HG02943 (cell line): Measurements from ENCODE around the gene WASHC2C.
"Not testable (repeated sequence)": the region's sequence is repeated elsewhere in the genome, so short reads cannot be mapped to it uniquely, and the experiment has no call there.

Experiments used
- ATAC-seq: cut with Tn5 transposase; IDR thresholded peaks from one replicate; pipeline ENCODE4 v1.9.1; 2021; ENCODE audit warnings: mild to moderate bottlenecking, low read depth, moderate library complexity; ENCODE audit not compliant: unreplicated experiment

The WASHC2C gene

GRCh38 chr10:45726703-45727420 lies at the start of gene WASHC2C:
Gene WASHC2C (plus strand): TSS chr10:45727266. CDS start chr10:45727318, 52 bp downstream.
- ATAC-seq: peak; percentile 97

- not testable (repeated sequence) for ATAC-seq
Measured at GRCh38 chr10:45678467-45678866, 48.6 kb upstream of the WASHC2C start.

- ATAC-seq: not testable (repeated sequence)
Measured at GRCh38 chr10:45710200-45710796, 16.8 kb upstream of the WASHC2C start.

- ATAC-seq: not testable (repeated sequence)
Measured at GRCh38 chr10:45711223-45711622, 15.8 kb upstream of the WASHC2C start.

- ATAC-seq: not testable (repeated sequence)
Measured at GRCh38 chr10:45717053-45717452, 10.0 kb upstream of the WASHC2C start.

- ATAC-seq: not testable (repeated sequence)
Measured at GRCh38 chr10:45717642-45718041, 9.4 kb upstream of the WASHC2C start.

- ATAC-seq: not testable (repeated sequence)
Measured at GRCh38 chr10:45721503-45721902, 5.6 kb upstream of the WASHC2C start.

GRCh38 chr10:45723851-45724250 lies 3.2 kb upstream of the WASHC2C start:
- ATAC-seq: not testable (repeated sequence)

GRCh38 chr10:45727421-45727965 lies 427 bp downstream of the WASHC2C start:
- ATAC-seq: peak; percentile 39

GRCh38 chr10:45734449-45734848 lies 7.4 kb downstream of the WASHC2C start:
- ATAC-seq: not testable (repeated sequence)

- not testable (repeated sequence) for ATAC-seq
Measured at GRCh38 chr10:45734867-45735266, 7.8 kb downstream of the WASHC2C start.

GRCh38 chr10:45741559-45741958 lies 14.5 kb downstream of the WASHC2C start:
- ATAC-seq: not testable (repeated sequence)

GRCh38 chr10:45742014-45742413 lies 14.9 kb downstream of the WASHC2C start:
- not testable (repeated sequence) for ATAC-seq

- not testable (repeated sequence) for ATAC-seq
Measured at GRCh38 chr10:45751141-45751540, 24.1 kb downstream of the WASHC2C start.

- ATAC-seq: not testable (repeated sequence)
Measured at GRCh38 chr10:45752210-45752609, 25.1 kb downstream of the WASHC2C start.

- not testable (repeated sequence) for ATAC-seq
Measured at GRCh38 chr10:45753979-45754495, 27.0 kb downstream of the WASHC2C start.

- ATAC-seq: not testable (repeated sequence)
Measured at GRCh38 chr10:45755083-45755482, 28.0 kb downstream of the WASHC2C start.

GRCh38 chr10:45756065-45756464 lies 29.0 kb downstream of the WASHC2C start:
- ATAC-seq: not testable (repeated sequence)

GRCh38 chr10:45757661-45758396 lies 30.8 kb downstream of the WASHC2C start:
- not testable (repeated sequence) for ATAC-seq

GRCh38 chr10:45761622-45762021 lies 34.6 kb downstream of the WASHC2C start:
- ATAC-seq: not testable (repeated sequence)

- ATAC-seq: not testable (repeated sequence)
Measured at GRCh38 chr10:45763037-45763436, 36.0 kb downstream of the WASHC2C start.
